HG02885 (cell line): ENCODE measurements around the gene CALY.

Experiments used
- ATAC-seq: cut with Tn5 transposase; IDR thresholded peaks from one replicate; pipeline ENCODE4 v1.9.1; 2021; ENCODE audit warnings: mild to moderate bottlenecking; ENCODE audit not compliant: unreplicated experiment, poor library complexity

CALY gene

GRCh38 chr10:133295426-133296320 lies 41.0 kb downstream of the CALY start:
- ATAC-seq: no peak

GRCh38 chr10:133294189-133294588 lies 42.5 kb downstream of the CALY start:
- no peak for ATAC-seq

DNA sequence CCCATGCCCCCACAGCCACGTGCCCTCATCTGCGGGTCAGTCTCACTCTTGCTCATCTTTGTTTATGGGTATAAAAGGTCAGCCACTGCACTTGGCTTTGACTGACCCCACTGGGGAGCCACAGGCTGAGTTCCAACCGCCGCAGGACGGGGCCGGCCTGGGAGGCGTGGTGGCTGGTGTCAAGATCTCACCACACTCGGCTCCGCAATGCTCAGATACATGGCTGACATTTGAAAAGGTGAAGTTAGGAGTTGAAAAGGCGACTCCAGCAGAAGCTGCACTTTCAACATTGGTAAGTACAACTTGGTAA lies 42.9 kb downstream of the CALY start:
- no peak for ATAC-seq

DNA sequence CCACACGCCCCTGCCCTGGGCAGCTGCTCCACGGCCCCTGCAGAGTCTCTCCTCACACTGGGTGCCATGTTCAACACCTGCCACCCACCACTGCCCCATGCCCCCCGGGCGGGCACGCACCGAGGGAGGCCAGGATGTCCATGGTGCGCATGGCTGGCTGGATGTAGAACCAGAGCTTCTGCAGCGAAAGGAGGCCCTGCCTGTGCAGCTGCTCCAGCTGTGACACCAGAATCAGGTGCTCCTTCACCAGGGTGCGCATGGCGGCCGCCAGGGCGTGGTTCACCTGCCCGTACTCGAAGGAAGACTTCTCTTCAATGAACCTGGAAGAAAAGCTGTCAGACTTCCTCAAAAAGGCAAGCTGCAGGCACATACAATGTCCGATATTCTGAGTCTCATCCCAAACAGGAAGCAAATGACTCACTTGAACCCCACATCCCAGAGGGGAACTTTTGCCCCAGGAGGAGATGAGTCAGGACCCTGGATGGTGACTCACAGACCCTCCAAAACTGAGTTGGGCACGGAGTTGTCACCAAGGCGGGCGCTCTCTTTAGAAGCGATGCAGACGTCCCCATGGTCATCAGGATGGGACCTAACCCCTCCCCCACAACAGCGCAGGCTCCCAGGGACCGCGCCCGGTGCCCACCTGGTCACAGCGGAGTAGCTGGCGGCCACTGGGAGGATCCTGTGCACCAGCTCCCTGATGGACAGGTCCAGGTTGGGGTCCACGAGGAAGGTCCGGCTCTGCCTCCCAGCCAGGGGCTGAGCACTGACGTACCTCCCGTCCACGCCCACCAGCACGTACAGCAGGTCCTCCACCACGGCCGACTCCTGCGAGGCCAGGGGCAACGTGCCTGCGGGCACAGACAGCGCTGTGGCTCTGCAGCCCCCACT lies 43.5 kb downstream of the CALY start:
- no peak for ATAC-seq

DNA sequence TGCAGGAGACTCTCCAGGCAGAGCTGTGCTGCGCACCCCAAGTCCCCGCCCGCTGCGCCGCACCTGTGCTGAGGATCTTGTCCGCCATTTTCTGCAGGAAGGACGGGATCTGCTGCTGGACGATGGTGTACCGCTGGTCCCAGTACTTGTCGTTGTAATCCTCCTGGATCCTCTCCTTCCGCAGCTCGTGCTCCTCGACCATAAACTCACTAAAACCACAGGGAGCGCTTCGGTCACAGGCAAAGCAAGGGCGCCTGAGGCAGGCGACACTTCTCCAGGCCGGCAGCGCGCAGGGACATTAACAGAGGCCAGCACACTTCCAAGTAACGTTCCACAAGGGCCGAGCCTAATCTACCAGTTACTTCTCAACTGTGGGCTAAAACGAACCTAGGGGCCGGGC lies 46.9 kb downstream of the CALY start:
- ATAC-seq: no peak

GRCh38 chr10:133287832-133288500 lies 48.7 kb downstream of the CALY start:
- ATAC-seq: no peak

- ATAC-seq: no peak
These were observed 50.3 kb downstream of the CALY start for GRCh38 chr10:133286366-133286765.

DNA sequence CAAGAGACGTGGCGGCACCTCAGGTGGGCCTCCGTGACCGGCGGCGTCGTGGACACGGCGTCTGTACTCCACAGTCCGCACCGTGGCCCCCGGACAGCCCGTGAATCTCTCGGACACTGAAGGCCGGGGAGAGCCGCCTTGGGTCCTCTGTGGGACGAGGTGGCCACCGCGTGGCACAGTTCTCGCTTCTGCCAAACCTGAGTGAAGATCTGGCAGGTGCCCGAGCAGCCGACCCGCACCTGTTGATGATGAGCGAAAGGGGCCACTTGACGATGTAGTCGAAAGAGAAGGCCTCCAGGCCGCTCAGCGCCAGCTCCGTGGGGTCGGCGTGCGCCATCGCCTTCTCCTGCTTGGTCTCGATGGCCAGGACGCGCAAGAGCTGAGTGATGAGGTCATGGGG lies 51.5 kb downstream of the CALY start:
- ATAC-seq: no peak

DNA sequence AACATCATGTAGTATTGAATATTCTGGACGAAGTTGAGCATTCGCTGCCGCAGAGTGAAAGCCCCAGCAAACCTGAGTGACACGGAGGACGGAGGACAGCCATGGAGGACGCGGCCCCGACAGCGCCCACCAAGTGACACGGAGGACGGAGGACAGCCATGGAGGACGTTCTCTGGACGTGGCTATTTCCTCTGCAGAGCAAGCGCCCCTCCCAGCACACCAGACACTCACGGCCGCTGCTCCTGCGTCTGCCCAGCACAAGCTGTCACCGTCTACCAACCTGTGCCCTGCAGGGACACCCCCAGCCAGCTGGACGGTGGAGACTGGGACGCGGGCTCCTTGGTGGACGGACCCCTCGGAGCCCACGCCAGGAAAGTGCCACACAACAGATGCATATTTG lies 52.8 kb downstream of the CALY start:
- ATAC-seq: no peak

DNA sequence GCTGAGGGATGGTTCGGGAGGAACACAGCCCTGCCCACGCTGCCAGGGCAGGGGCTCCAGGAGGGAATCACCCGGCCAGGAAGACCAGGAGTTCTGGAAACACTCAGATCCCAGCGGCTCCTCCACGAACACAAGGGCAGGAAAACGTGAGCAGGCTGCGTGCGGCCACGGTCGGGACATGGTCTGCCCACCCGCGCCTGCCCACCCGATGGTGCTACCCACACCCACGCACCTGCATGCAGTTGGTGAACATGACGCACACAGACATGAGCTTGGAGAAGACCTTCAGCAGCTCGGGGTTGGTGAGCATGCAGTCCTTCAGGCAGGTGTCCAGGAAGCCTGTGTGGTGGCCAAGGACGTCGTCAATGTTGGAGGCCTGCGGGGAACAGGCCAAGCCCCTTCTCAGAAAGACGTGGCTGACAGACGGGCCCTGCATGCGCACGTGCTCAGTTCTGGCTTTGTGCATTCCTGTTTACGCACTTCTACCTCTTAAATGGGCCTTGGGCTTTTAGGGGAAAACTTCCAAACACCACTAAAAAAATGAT lies 53.8 kb downstream of the CALY start:
- no peak for ATAC-seq

- no peak for ATAC-seq
These were observed 54.9 kb downstream of the CALY start for GRCh38 chr10:133281628-133282372.

GRCh38 chr10:133281084-133281483 lies 55.6 kb downstream of the CALY start:
- ATAC-seq: no peak

DNA sequence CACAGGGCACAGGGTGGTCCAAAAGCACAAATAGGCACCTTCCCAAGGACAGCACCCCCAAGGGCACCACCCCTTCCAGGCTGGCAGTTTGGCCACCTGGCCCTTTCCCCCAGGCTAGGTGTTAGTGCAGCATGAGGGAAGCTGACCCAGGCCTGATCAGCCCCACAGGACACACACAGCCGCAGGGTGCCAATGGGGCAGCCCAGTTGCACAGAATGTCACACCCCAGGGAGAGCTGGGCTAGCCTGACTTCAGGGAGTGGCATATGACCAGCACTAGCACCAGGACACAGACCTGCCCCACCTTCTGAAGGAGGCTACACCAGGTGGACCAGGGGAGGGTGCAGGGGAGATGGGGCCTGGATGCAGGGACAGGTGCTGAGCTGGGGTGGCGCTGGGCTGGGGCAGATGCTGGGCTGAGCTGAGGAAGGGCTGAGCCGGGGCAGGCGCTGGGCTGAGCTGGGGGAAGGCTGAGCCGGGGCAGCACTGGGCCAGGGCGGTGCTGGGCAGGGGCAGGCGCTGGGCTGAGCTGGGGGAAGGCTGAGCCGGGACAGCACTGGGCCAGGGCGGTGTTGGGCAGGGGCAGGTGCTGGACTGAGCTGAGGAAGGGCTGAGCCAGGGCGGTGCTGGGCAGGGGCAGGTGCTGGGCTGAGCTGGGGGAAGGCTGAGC lies 56.2 kb downstream of the CALY start:
- ATAC-seq: no peak

- no peak for ATAC-seq
These were observed 57.1 kb downstream of the CALY start for GRCh38 chr10:133279326-133280226.

DNA sequence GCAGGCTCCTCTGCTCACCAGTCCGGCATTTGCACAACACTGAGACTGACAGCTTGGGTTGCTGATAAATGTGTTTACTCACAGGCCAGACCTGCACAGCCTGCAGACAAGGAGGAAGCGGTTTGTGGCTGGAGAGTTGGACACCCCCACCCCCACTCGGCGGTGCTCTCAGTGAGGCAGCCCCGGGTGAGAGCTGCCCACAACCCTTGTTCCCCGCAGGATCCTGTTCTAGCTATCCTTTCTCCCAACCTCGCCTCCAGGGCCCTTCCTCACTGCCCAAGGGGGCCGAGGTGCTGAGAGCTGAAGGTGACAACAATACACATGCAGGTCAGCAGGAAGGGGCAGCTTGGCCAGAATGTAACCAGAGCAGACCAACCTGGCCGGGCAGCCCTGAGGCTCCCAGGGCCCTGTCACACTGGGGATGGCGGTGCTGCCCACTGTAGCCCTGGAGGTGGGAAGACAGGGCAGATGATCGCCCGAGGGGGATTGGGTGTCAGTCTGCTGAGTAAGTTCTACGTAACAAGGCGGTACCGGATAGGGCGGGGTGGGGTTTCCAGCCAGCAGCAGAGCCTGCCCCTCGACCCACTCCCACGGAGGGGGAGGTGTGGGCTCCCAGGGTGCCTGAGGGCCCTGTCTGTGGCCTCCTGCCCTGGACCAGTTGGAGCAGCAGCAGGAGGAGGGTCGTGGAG lies 58.0 kb downstream of the CALY start:
- ATAC-seq: peak; percentile 51

- ATAC-seq: no peak
These were observed 58.6 kb downstream of the CALY start for GRCh38 chr10:133277993-133278576.

GRCh38 chr10:133277277-133277992 lies 59.3 kb downstream of the CALY start:
- ATAC-seq: no peak
